DND-41 (cell line): ENCODE data around the gene DNASE1L3.

Experiments used
- CTCF ChIP-seq: IDR thresholded peaks from 2 replicates; pipeline ENCODE4 v1.5.1; 2012; ENCODE audit warnings: borderline replicate concordance, low read length, moderate library complexity, mild to moderate bottlenecking; ENCODE audit not compliant: poor library complexity, severe bottlenecking; ENCODE audit errors: extremely low read depth
- EZH2 ChIP-seq: IDR thresholded peaks from 3 replicates; pipeline ENCODE4 v1.6.1; 2012; ENCODE audit warnings: borderline replicate concordance, low read depth, mild to moderate bottlenecking, moderate library complexity, low read length, inconsistent platforms; ENCODE audit not compliant: severe bottlenecking

GRCh38 chr3:58214484-58215316 lies 3.9 kb upstream of the DNASE1L3 start:
- TF ChIP-seq EZH2, result no peak
- peak; percentile 17 for TF ChIP-seq CTCF
